Left ventricle myocardium superior (tissue), 1 donor: ENCODE results near the gene GLI2. TPM values are rescaled to one million over a fixed set of nuclear protein-coding genes. Genes with fewer than 3 reads are reported as not detected.

ENCODE experiments used
- ATAC-seq: fragments of 200-7000 bp; cut with Tn5 transposase; one replicate; pipeline ENCODE4 v1.9.1; 2020; ENCODE audit warnings: mild to moderate bottlenecking, moderate library complexity
- DNase-seq: peaks from one replicate; pipeline ENCODE4 v3.0.0-alpha.2; 2020
- intact Hi-C: fragments of 100-400 bp; cut with micrococcal nuclease; formaldehyde crosslinking; loops from one replicate; pipeline ENCODE4 v1.11.0; 2022
- total RNA-seq: library from RNA; stranded (reverse); fragmentation: NEBNext Ultra II Directional; extraction: Animal tissue kit (Norgen Biotek cat#: 25700); gene quantifications from one replicate; pipeline ENCODE4 v1.2.1, GENCODE V29; 2021
- donor health status: DM: no; HTN: yes; CAD: no; lungs with severe emphysema.

Gene GLI2
- total RNA-seq, 1 donor from 2014 or later, result 2.1 TPM

DNA sequence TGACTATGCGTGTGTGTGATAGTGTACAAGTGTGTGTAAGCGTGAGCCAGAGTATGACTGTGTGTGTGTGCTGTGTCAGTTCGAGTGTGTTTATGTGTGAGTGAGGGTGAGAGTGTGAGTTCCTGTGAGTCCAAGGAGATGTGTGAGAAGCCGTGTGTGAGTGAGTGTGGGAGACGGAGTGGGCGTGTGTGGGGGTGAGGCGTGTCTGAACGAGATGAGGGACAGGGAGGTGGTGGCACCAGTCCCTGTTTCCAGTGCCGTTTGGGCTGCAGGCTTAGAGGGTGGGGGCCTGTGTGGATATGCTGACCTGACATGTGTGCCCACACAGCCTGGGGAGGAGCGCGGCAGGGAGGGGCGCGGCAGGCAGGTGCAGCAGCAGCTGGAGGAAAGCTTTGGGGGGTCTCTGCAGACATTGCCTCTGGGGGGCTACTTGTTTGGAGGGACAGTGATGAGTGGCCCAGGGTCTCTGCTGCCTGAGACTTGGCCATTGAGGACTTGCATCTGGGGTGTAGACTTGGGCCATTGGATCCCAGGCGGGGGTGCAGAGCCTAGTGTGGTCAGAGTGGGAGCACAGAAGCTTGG is 41.6 kb downstream of the GLI2 start:
- intact Hi-C loops, result no loop called here
- ATAC-seq (no peak), DNase-seq (peak; percentile 13)

DNA sequence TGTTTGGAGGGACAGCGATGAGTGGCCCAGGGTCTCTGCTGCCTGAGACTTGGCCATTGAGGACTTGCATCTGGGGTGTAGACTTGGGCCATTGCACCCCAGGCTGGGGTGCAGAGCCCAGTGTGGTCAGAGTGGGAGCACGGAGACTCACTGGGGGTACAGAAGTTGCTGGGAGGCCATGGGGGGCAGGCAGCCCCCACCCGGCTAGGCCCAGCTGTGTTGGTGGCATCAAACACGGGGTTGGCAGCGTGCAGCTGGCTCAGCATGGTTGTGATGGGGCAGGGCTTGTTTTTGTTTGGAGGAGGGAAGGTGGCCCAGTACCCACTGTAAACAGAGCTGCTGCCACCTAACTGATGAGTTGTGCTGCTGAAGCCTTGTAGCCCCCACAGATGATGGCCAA is 42.1 kb downstream of the GLI2 start:
- DNase-seq (no peak), ATAC-seq (no peak)
- intact Hi-C loops, result no loop called here

DNA sequence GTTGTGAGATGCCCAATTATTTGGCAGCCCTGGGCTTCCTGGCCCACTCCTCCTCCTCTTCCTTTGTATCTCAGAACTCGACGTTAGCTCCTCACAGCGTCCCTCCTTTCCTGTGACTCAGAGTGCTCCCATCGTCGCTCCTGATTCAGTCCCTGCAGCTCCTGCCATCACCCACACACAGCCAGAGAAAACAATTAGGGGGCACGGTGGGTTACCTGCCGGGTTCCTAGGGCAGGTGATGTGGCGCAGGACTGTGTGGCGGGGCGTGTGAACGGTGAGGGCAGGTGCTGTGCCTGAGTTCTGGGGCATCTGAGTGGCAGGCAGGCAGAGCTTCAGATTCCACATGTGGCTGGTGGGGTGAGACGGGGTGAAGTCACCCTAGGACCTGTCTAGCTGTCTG is 42.6 kb downstream of the GLI2 start:
- DNase-seq (no peak), ATAC-seq (no peak)
- intact Hi-C loops, result no loop called here

DNA sequence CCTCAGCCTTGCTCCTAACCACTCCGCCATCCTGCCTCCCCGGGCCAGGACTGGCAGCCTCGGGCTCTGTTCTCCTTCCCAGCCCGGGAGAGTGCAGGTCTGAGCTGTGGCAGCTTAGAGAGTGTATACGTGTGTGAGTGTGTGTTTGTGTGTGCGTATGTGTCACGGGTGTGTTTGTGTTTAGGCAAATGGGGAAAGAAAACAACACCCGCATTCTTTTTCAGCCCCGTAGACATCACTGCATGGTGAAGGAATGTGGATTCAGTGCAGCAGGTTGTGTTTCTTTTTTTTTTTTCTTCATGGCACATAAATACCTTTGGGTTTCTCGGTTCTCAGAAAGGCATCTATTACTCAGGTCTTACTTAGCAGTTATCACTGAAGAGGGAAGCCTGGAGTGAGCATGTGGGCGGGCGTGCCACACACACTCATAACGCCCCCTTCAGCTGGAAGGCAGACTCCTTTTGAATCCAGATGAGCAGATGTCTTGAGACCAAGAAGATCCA is 44.2 kb downstream of the GLI2 start:
- ATAC-seq (no peak), DNase-seq (no peak)
- intact Hi-C loops, result no loop called here

DNA sequence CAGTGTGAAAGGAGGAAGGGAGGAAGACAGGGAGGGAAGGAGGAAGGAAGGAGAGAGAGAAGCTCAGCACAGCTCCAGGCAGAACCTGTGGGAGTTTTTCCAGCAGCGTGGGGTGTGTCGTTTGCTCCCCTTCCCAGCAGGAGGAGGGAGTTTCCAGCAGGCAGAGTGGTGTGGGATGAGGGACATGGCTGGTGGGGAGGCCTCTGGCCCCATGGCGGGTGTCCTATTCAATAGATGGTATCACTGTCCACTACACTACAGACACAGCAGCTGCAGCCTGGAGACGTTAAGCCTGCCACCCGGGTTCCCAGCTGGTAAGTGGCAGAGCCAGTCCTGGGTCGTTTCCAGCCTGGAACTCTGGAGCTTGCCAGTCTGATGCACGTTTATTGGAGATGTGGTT is 44.7 kb downstream of the GLI2 start:
- DNase-seq (no peak), ATAC-seq (no peak)

DNA sequence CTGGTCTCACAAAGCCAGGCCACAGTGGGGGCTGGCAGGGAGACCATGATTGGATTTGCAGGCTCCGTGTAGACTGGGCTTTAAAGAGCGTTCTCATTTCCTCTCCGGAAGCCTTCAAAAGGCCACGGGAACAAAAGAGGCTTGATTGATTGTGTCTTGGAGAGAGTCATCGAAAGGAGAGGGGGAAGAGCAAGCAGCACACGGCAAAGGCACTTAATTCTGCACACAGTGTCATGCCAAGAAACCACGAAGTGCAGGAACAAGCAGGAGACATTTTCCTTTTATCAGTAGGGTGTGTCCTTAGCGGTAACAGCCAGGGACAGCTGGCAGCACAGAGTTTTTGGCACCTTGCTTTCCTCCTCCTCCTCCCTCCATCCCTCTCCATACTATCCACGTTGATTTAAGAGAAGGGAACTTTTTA is 47.7 kb downstream of the GLI2 start:
- ATAC-seq (peak; percentile 72), DNase-seq (no peak)
- intact Hi-C loops, result no loop called here

More for the DNA sequence above, 44.7 kb downstream of the GLI2 start:
- intact Hi-C loops, result no loop called here

DNA sequence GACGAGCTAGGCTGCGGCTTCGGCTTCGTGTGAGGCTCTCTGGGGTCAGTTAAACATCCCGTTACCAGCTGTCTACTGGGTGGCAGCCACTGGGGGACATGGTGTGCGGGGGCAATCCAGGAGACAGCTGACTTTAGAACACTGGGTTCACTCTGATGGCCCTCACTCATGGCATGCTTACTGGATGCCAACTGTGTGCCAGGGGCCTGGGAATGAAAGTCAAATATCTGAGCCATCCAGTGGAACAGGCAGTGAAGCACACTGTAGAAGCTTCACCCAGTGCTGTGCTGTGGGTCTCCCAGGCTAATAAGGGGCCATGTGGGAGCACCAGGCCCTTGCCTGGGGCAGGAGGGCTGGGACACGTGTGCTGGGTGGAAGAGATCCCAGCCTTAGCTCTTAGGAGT is 48.3 kb downstream of the GLI2 start:
- ATAC-seq (peak; percentile 49), DNase-seq (no peak)
- intact Hi-C loops, result no loop called here
